Calu3 (cell line): ENCODE results near the gene SLC22A5. TPM values are rescaled to one million over a fixed set of nuclear protein-coding genes. Genes with fewer than 3 reads are reported as not detected.
A peak's percentile ranks its signal among the peaks of the same experiment; 100 is the strongest.

Source experiments
- BruUV-seq: library from RNA; stranded (reverse); fragments of 400-500 nt; replicated peaks from 2 replicates; lab custom pipeline; 2021; lab: Mats Ljungman, UMichigan
- CTCF ChIA-PET: fragments of 300-600 bp; sonication (Branson Sonifier 250); formaldehyde crosslinking; loops from one replicate; lab custom pipeline; 2022; ENCODE audit warnings: antibody characterized with exemption; lab: Charles Lee
- DNase-seq: peaks from one replicate; pipeline ENCODE4 v3.0.0; 2022
- H3K27ac Mint-ChIP-seq: one replicate; pipeline ENCODE4 v1.8.0; 2022; ENCODE audit warnings: mixed read lengths; ENCODE audit not compliant: unreplicated experiment
- H3K27me3 Mint-ChIP-seq: one replicate; pipeline ENCODE4 v1.8.0; 2022; ENCODE audit warnings: mixed read lengths; ENCODE audit not compliant: unreplicated experiment
- H3K36me3 Mint-ChIP-seq: one replicate; pipeline ENCODE4 v1.8.0; 2022; ENCODE audit warnings: mild to moderate bottlenecking, moderate library complexity, mixed read lengths; ENCODE audit not compliant: insufficient read depth, unreplicated experiment
- H3K4me1 Mint-ChIP-seq: one replicate; pipeline ENCODE4 v1.8.0; 2022; ENCODE audit warnings: mild to moderate bottlenecking, low read depth, mixed read lengths; ENCODE audit not compliant: unreplicated experiment
- H3K4me3 Mint-ChIP-seq: one replicate; pipeline ENCODE4 v1.8.0; 2022; ENCODE audit warnings: mild to moderate bottlenecking, low read depth, moderate library complexity, mixed read lengths; ENCODE audit not compliant: unreplicated experiment
- H3K9me3 Mint-ChIP-seq: one replicate; pipeline ENCODE4 v1.8.0; 2022; ENCODE audit warnings: low read depth, mixed read lengths; ENCODE audit not compliant: unreplicated experiment
- CTCF ChIP-seq: fragments of 200-600 bp; IDR thresholded peaks from one replicate; pipeline ENCODE4 v1.8.0; 2022; ENCODE audit warnings: antibody characterized with exemption; ENCODE audit not compliant: unreplicated experiment
- intact Hi-C: fragments of 100-400 bp; cut with micrococcal nuclease; formaldehyde crosslinking; loops from one replicate; pipeline ENCODE4 v1.10.0; 2022; ENCODE audit not compliant: unreplicated experiment
- total RNA-seq: library from RNA; stranded (reverse); gene quantifications from 2 replicates; pipeline ENCODE4 v1.2.3, GENCODE V29; 2022

SLC22A5 gene
- total RNA-seq, 1 experiment from 2014 or later, result 24.6 TPM

- DNase-seq, result no peak
- Mint-ChIP-seq H3K27ac (no peak overlapping the region), H3K9me3 (no peaks in the 10 kb centered on the region), H3K4me1 (peaks cover 28% of the 10 kb centered on the region), H3K4me3 (no peak overlapping the region), H3K27me3 (no peaks in the 10 kb centered on the region), H3K36me3 (peaks cover 17% of the 10 kb centered on the region)
- no TSS peak for BruUV-seq
- no peak for TF ChIP-seq CTCF
- intact Hi-C loops, result loop anchor here (5.0 to 10.0 kb wide), 2 partner anchors 35 to 287 kb away; partner anchors contain the start of gene CSF2
- CTCF ChIA-PET, result interaction anchor here (0.6 kb wide), 1 partner anchor 717 kb away, joined by 3 read pairs; no protein-coding TSS in a partner anchor
These were observed 7.4 kb upstream of the SLC22A5 start for GRCh38 chr5:132362086-132362485.

GRCh38 chr5:132363431-132364112 lies 5.9 kb upstream of the SLC22A5 start:
- Mint-ChIP-seq H3K27ac (peak overlapping the region; percentile 9), H3K9me3 (no peaks in the 10 kb centered on the region)
- intact Hi-C loops, result loop anchor here (5.0 to 10.0 kb wide), 2 partner anchors 36 to 289 kb away; partner anchors contain the start of gene CSF2

GRCh38 chr5:132364319-132364718 lies 5.2 kb upstream of the SLC22A5 start:
- intact Hi-C loops, result loop anchor here (5.0 to 10.0 kb wide), 2 partner anchors 37 to 290 kb away; partner anchors contain the start of gene CSF2

More at GRCh38 chr5:132363431-132364112, 5.9 kb upstream of the SLC22A5 start:
- no peak for TF ChIP-seq CTCF
- BruUV-seq, result no TSS peak
- Mint-ChIP-seq H3K4me3 (no peak overlapping the region), H3K4me1 (peaks cover 28% of the 10 kb centered on the region), H3K36me3 (peaks cover 17% of the 10 kb centered on the region), H3K27me3 (no peaks in the 10 kb centered on the region)
- CTCF ChIA-PET, result no interaction called here
- peak; percentile 43 for DNase-seq

GRCh38 chr5:132365213-132365612 lies 4.3 kb upstream of the SLC22A5 start:
- no peak for TF ChIP-seq CTCF
- H3K36me3 Mint-ChIP-seq, result peaks cover 31% of the 10 kb centered on the region
- H3K4me3 Mint-ChIP-seq, result peak overlapping the region; percentile 24
- CTCF ChIA-PET, result interaction anchor here (1.2 kb wide), 1 partner anchor 72 kb away, joined by 5 read pairs; no protein-coding TSS in a partner anchor
- no peaks in the 10 kb centered on the region for H3K27me3 Mint-ChIP-seq
- BruUV-seq, result no TSS peak
- peak; percentile 79 for DNase-seq
- H3K4me1 Mint-ChIP-seq, result peaks cover 28% of the 10 kb centered on the region
- H3K9me3 Mint-ChIP-seq, result no peaks in the 10 kb centered on the region
- H3K27ac Mint-ChIP-seq, result peak overlapping the region; percentile 62
- intact Hi-C loops, result loop anchor here (5.0 to 10.0 kb wide), 2 partner anchors 83 to 290 kb away; partner anchors contain the start of gene CSF2

More at GRCh38 chr5:132364319-132364718, 5.2 kb upstream of the SLC22A5 start:
- peaks cover 22% of the 10 kb centered on the region for H3K36me3 Mint-ChIP-seq
- peaks cover 28% of the 10 kb centered on the region for H3K4me1 Mint-ChIP-seq
- H3K27me3 Mint-ChIP-seq, result no peaks in the 10 kb centered on the region
- H3K27ac Mint-ChIP-seq, result peak overlapping the region; percentile 74
- H3K4me3 Mint-ChIP-seq, result peak overlapping the region; percentile 24
- CTCF ChIA-PET, result no interaction called here
- BruUV-seq, result no TSS peak
- H3K9me3 Mint-ChIP-seq, result no peaks in the 10 kb centered on the region
- DNase-seq, result no peak
- TF ChIP-seq CTCF, result no peak
